Stimulated activated CD4-positive, alpha-beta T cell treated with anti-CD3 and anti-CD28 coated beads, Interleukin-1b, Interleukin-23, amount 100 ng/mL, for 4 hours (primary cell): ENCODE measurements around the gene EDA.
"Not testable (repeated sequence)": the region's sequence is repeated elsewhere in the genome, so short reads cannot be mapped to it uniquely, and the experiment has no call there.

Source experiments
- DNase-seq, 2 donors: peaks; one replicate each; pipeline ENCODE4 v3.0.0-alpha.2; 2020; ENCODE audit warnings: low read depth in 2 of 2

Gene EDA

GRCh38 chrX:69746051-69746450 is 130.1 kb downstream of the EDA start:
- no peak for DNase-seq

- no peak for DNase-seq
Measured at GRCh38 chrX:69748055-69748454, 132.1 kb downstream of the EDA start.

- DNase-seq, result no peak
Measured at GRCh38 chrX:69759921-69760625, 144.2 kb downstream of the EDA start.

GRCh38 chrX:69761633-69762032 is 145.7 kb downstream of the EDA start:
- no peak for DNase-seq

GRCh38 chrX:69762340-69762739 is 146.4 kb downstream of the EDA start:
- no peak for DNase-seq

GRCh38 chrX:69793260-69793935 is 177.5 kb downstream of the EDA start:
- no peak for DNase-seq

GRCh38 chrX:69795702-69796101 is 179.8 kb downstream of the EDA start:
- no peak for DNase-seq

GRCh38 chrX:69807400-69807799 is 191.5 kb downstream of the EDA start:
- no peak for DNase-seq

GRCh38 chrX:69808375-69808774 is 192.5 kb downstream of the EDA start:
- DNase-seq, result no peak

- DNase-seq, result no peak
Measured at GRCh38 chrX:69813677-69814076, 197.8 kb downstream of the EDA start.

- DNase-seq, result no peak
Measured at GRCh38 chrX:69815063-69815462, 199.2 kb downstream of the EDA start.

- no peak for DNase-seq
Measured at GRCh38 chrX:69815519-69815918, 199.6 kb downstream of the EDA start.

GRCh38 chrX:69844636-69845035 is 228.7 kb downstream of the EDA start:
- DNase-seq, result no peak

GRCh38 chrX:69859999-69860398 is 244.1 kb downstream of the EDA start:
- not testable (repeated sequence) for DNase-seq

GRCh38 chrX:69876221-69876620 is 260.3 kb downstream of the EDA start:
- no peak for DNase-seq

GRCh38 chrX:69884210-69884609 is 268.3 kb downstream of the EDA start:
- no peak for DNase-seq

GRCh38 chrX:69896046-69896445 is 280.1 kb downstream of the EDA start:
- DNase-seq, result no peak

- DNase-seq, result no peak
Measured at GRCh38 chrX:69900491-69900890, 284.6 kb downstream of the EDA start.

- DNase-seq, result no peak
Measured at GRCh38 chrX:69906447-69906846, 290.5 kb downstream of the EDA start.

GRCh38 chrX:69914781-69915180 is 298.9 kb downstream of the EDA start:
- no peak for DNase-seq

GRCh38 chrX:69919749-69920148 is 303.8 kb downstream of the EDA start:
- no peak for DNase-seq

GRCh38 chrX:69932323-69932722 is 316.4 kb downstream of the EDA start:
- DNase-seq, result no peak

- no peak for DNase-seq
Measured at GRCh38 chrX:69948276-69948797, 332.4 kb downstream of the EDA start.
